Prostate gland (tissue), 2 donors: Measurements from ENCODE around the gene PLCB1. TPM values are rescaled to one million over a fixed set of nuclear protein-coding genes. Genes with fewer than 3 reads are reported as not detected.

ENCODE experiments used
- DNase-seq: peaks from one replicate; pipeline ENCODE4 v3.0.0-alpha.2; 2019; ENCODE audit warnings: low spot score
- H3K27ac ChIP-seq, 2 donors: fragments of 200-600 bp; sonication (generic); 2 replicates each; pipeline ENCODE4 v1.5.1; 2017 to 2019
- H3K27me3 ChIP-seq: fragments of 200-600 bp; sonication (generic); replicated peaks from 2 replicates; pipeline ENCODE4 v1.5.1; 2019; ENCODE audit not compliant: insufficient read depth
- H3K36me3 ChIP-seq, 2 donors: fragments of 200-600 bp; sonication (generic); 1 replicate in 1 of 2; 2 replicates in 1 of 2; pipeline versions ENCODE4 v1.5.1 to v1.8.1; 2017 to 2019
- H3K4me1 ChIP-seq: fragments of 200-600 bp; sonication (generic); replicated peaks from 2 replicates; pipeline ENCODE4 v1.5.1; 2019
- H3K4me3 ChIP-seq, 2 donors: fragments of 200-600 bp; sonication (generic); 2 replicates each; pipeline ENCODE4 v1.5.1; 2017 to 2019
- H3K9me3 ChIP-seq: fragments of 200-600 bp; sonication (generic); 2 replicates; pipeline ENCODE4 v1.5.1; 2017
- CTCF ChIP-seq, 4 experiments: fragments of 200-600 bp in 2 of 4; fragments of 450-650 bp in 2 of 4; sonication (generic) in 2 of 4; IDR thresholded peaks; 1 replicate in 3 of 4; 2 replicates in 1 of 4; pipeline ENCODE4 v1.5.1; 2016 to 2019; ENCODE audit warnings: antibody characterized with exemption in 4 of 4, mild to moderate bottlenecking in 2 of 4, moderate library complexity in 2 of 4
- POLR2A ChIP-seq: fragments of 450-650 bp; IDR thresholded peaks from one replicate; pipeline ENCODE4 v1.6.1; 2016; ENCODE audit warnings: antibody characterized with exemption, mild to moderate bottlenecking
- POLR2AphosphoS5 ChIP-seq: sonication (generic); formaldehyde crosslinking; IDR thresholded peaks from one replicate; pipeline ENCODE4 v1.6.1; 2017; ENCODE audit warnings: antibody characterized with exemption
- WGBS: methylation state at CpG from one replicate; pipeline ENCODE4 v1.1.5; 2018; 5-methylcytosine and 5-hydroxymethylcytosine counted together
- intact Hi-C: fragments of 100-400 bp; cut with DNase I; formaldehyde crosslinking; loops from one replicate; pipeline ENCODE4 v1.14.2; 2022
- total RNA-seq, 2 donors: library from RNA; depleted of rRNA; stranded (reverse); fragments of >200 nt; gene quantifications; one replicate each; pipeline ENCODE4 v1.1.0, GENCODE V29; 2016

The PLCB1 gene
- total RNA-seq, 2 donors from 2014 or later = 24.3 to 26.3 TPM

- H3K27ac ChIP-seq = peak overlapping the region; percentile 82 to 88
- 20% methylated on average over 14 of the region's 14 CpGs for WGBS
- no peak for DNase-seq
- TF ChIP-seq CTCF (IDR thresholded peaks at IDR 0.05) (no peak), POLR2AphosphoS5 (no peak), POLR2A (no peak)
- H3K27me3 ChIP-seq = no peaks in the 10 kb centered on the region
- intact Hi-C loops = loop anchor here (2.0 to 10.0 kb wide), 3 partner anchors 84 to 255 kb away; no protein-coding TSS in a partner anchor
- no peaks in the 10 kb centered on the region for H3K4me1 ChIP-seq
- H3K4me3 ChIP-seq = peak overlapping the region; percentile 82 to 87
- H3K9me3 ChIP-seq = no peaks in the 10 kb centered on the region
- H3K36me3 ChIP-seq = no peaks in the 10 kb centered on the region
Measured at GRCh38 chr20:8133310-8133768, 1.3 kb downstream of the PLCB1 start.

- DNase-seq = no peak
- TF ChIP-seq POLR2AphosphoS5 (peak; percentile 46), POLR2A (no peak)
- no peaks in the 10 kb centered on the region for H3K27me3 ChIP-seq
- intact Hi-C loops = loop anchor here (2.0 to 10.0 kb wide), 3 partner anchors 83 to 255 kb away; no protein-coding TSS in a partner anchor
- 32% methylated on average over 7 of the region's 7 CpGs for WGBS
- peak overlapping the region; percentile 82 to 87 for H3K4me3 ChIP-seq
- no peaks in the 10 kb centered on the region for H3K36me3 ChIP-seq
- no peaks in the 10 kb centered on the region for H3K4me1 ChIP-seq
- H3K9me3 ChIP-seq = no peaks in the 10 kb centered on the region
- H3K27ac ChIP-seq = no peak overlapping the region
Measured at GRCh38 chr20:8133851-8134451, 1.9 kb downstream of the PLCB1 start.

- no peaks in the 10 kb centered on the region for H3K27me3 ChIP-seq
- TF ChIP-seq POLR2A = no peak
- no peak for TF ChIP-seq CTCF (IDR thresholded peaks at IDR 0.05)
- TF ChIP-seq POLR2AphosphoS5 = no peak
- H3K36me3 ChIP-seq = no peaks in the 10 kb centered on the region
- intact Hi-C loops = loop anchor here (10.0 kb wide), 1 partner anchor 205 kb away; no protein-coding TSS in a partner anchor
- DNase-seq = no peak
- H3K27ac ChIP-seq = no peak overlapping the region
- no peaks in the 10 kb centered on the region for H3K9me3 ChIP-seq
- WGBS = 72% methylated on average over 2 of the region's 2 CpGs
- no peaks in the 10 kb centered on the region for H3K4me1 ChIP-seq
- no peak overlapping the region for H3K4me3 ChIP-seq
Measured at GRCh38 chr20:8139899-8140298, 7.8 kb downstream of the PLCB1 start.

GRCh38 chr20:8143474-8143873 lies 11.4 kb downstream of the PLCB1 start:
- WGBS = 99% methylated on average over 3 of the region's 3 CpGs

More at GRCh38 chr20:8143474-8143873, 11.4 kb downstream of the PLCB1 start:
- DNase-seq = no peak
- TF ChIP-seq POLR2AphosphoS5 (no peak), POLR2A (no peak), CTCF (IDR thresholded peaks at IDR 0.05) (no peak)
- intact Hi-C loops = no loop called here
- H3K36me3 ChIP-seq = no peaks in the 10 kb centered on the region
- H3K9me3 ChIP-seq = no peaks in the 10 kb centered on the region
- no peaks in the 10 kb centered on the region for H3K27me3 ChIP-seq
- no peak overlapping the region for H3K27ac ChIP-seq
- no peak overlapping the region for H3K4me3 ChIP-seq
- H3K4me1 ChIP-seq = no peaks in the 10 kb centered on the region
